Suprapubic skin (tissue), 4 donors: ENCODE measurements around the gene PGP. TPM values are rescaled to one million over a fixed set of nuclear protein-coding genes. Genes with fewer than 3 reads are reported as not detected.

ENCODE experiments used
- DNase-seq, 2 donors: peaks; one replicate each; pipeline ENCODE4 v3.0.0-alpha.2; 2019; ENCODE audit warnings: low spot score in 2 of 2
- H3K27ac ChIP-seq: fragments of 200-600 bp; sonication (generic); one replicate; pipeline ENCODE4 v1.5.1; 2019
- H3K27me3 ChIP-seq: fragments of 200-600 bp; sonication (generic); one replicate; pipeline ENCODE4 v1.5.1; 2019
- H3K36me3 ChIP-seq: fragments of 200-600 bp; sonication (generic); one replicate; pipeline ENCODE4 v1.5.1; 2019
- H3K4me1 ChIP-seq: fragments of 200-600 bp; sonication (generic); one replicate; pipeline ENCODE4 v1.5.1; 2019
- H3K4me3 ChIP-seq: fragments of 200-600 bp; sonication (generic); one replicate; pipeline ENCODE4 v1.5.1; 2019; ENCODE audit warnings: mild to moderate bottlenecking
- H3K9me3 ChIP-seq: fragments of 200-600 bp; sonication (generic); one replicate; pipeline ENCODE4 v1.5.1; 2019
- CTCF ChIP-seq, 2 donors: fragments of 200-600 bp in 1 of 2; fragments of 450-650 bp in 1 of 2; sonication (generic) in 1 of 2; IDR thresholded peaks; one replicate each; pipeline ENCODE4 v1.5.1; 2016 to 2019; ENCODE audit warnings: antibody characterized with exemption in 2 of 2, mild to moderate bottlenecking in 1 of 2, moderate library complexity in 1 of 2
- EP300 ChIP-seq: sonication (generic); formaldehyde crosslinking; IDR thresholded peaks from one replicate; pipeline ENCODE4 v1.6.1; 2017; ENCODE audit warnings: antibody characterized with exemption
- POLR2A ChIP-seq, 2 donors: fragments of 450-650 bp; IDR thresholded peaks; one replicate each; pipeline ENCODE4 v1.6.1; 2017; ENCODE audit warnings: antibody characterized with exemption in 2 of 2, mild to moderate bottlenecking in 2 of 2, moderate library complexity in 2 of 2
- POLR2AphosphoS5 ChIP-seq, 3 donors: sonication (generic); formaldehyde crosslinking; IDR thresholded peaks; one replicate each; pipeline ENCODE4 v1.6.1; 2017; ENCODE audit warnings: antibody characterized with exemption in 3 of 3
- WGBS: methylation state at CpG from one replicate; pipeline ENCODE4 v1.1.5; 2018; 5-methylcytosine and 5-hydroxymethylcytosine counted together
- total RNA-seq, 4 donors: library from RNA; depleted of rRNA; stranded (reverse); fragments of >200 nt; gene quantifications; one replicate each; pipeline ENCODE4 v1.1.0, GENCODE V29; 2016

PGP gene
- total RNA-seq, 4 donors from 2014 or later = 6.8 to 9.5 (median 7.6) TPM

GRCh38 chr16:2194852-2195321, 19.8 kb downstream of the PGP start:
- Histone ChIP-seq H3K36me3 (no peaks in the 10 kb centered on the region), H3K9me3 (no peaks in the 10 kb centered on the region), H3K4me1 (peaks cover 38% of the 10 kb centered on the region), H3K4me3 (no peak overlapping the region), H3K27ac (no peak overlapping the region), H3K27me3 (peaks cover 38% of the 10 kb centered on the region)
- WGBS = 13% methylated on average over 4 of the region's 10 CpGs
- no peak for TF ChIP-seq EP300
- peak in 1 of 2 donors; percentile 34 for TF ChIP-seq CTCF (IDR thresholded peaks at IDR 0.05)
- no peak for DNase-seq

GRCh38 chr16:2194166-2194834, 20.3 kb downstream of the PGP start:
- TF ChIP-seq POLR2AphosphoS5 (IDR thresholded peaks at IDR 0.05) (no peak), CTCF (IDR thresholded peaks at IDR 0.05) (no peak), POLR2A (IDR thresholded peaks at IDR 0.05) (no peak), EP300 (no peak)
- Histone ChIP-seq H3K36me3 (no peaks in the 10 kb centered on the region), H3K27me3 (peaks cover 38% of the 10 kb centered on the region), H3K4me1 (peaks cover 41% of the 10 kb centered on the region), H3K9me3 (no peaks in the 10 kb centered on the region), H3K27ac (no peak overlapping the region), H3K4me3 (no peak overlapping the region)
- no peak for DNase-seq
- 46% methylated on average over 8 of the region's 16 CpGs for WGBS

GRCh38 chr16:2191446-2191706, 23.3 kb downstream of the PGP start:
- Histone ChIP-seq H3K4me1 (peaks cover 37% of the 10 kb centered on the region), H3K4me3 (no peak overlapping the region), H3K9me3 (no peaks in the 10 kb centered on the region), H3K27ac (no peak overlapping the region), H3K27me3 (peaks cover 26% of the 10 kb centered on the region), H3K36me3 (no peaks in the 10 kb centered on the region)
- WGBS = 77% methylated on average over 11 of the region's 11 CpGs
- TF ChIP-seq EP300 (no peak), POLR2AphosphoS5 (IDR thresholded peaks at IDR 0.05) (no peak)
- no peak for DNase-seq

GRCh38 chr16:2190659-2191445, 23.8 kb downstream of the PGP start:
- WGBS = 69% methylated on average over 11 of the region's 25 CpGs

GRCh38 chr16:2190002-2190658, 24.5 kb downstream of the PGP start:
- no peak overlapping the region for H3K4me3 ChIP-seq
- 65% methylated on average over 23 of the region's 24 CpGs for WGBS
- TF ChIP-seq POLR2A (IDR thresholded peaks at IDR 0.05) (no peak), EP300 (no peak), CTCF (IDR thresholded peaks at IDR 0.05) (no peak), POLR2AphosphoS5 (IDR thresholded peaks at IDR 0.05) (no peak)
- no peak for DNase-seq
- H3K36me3 ChIP-seq = no peaks in the 10 kb centered on the region
- peaks cover 15% of the 10 kb centered on the region for H3K27me3 ChIP-seq
- no peaks in the 10 kb centered on the region for H3K9me3 ChIP-seq
- H3K27ac ChIP-seq = no peak overlapping the region
- H3K4me1 ChIP-seq = peaks cover 25% of the 10 kb centered on the region

More at GRCh38 chr16:2190659-2191445, 23.8 kb downstream of the PGP start:
- Histone ChIP-seq H3K4me1 (peaks cover 33% of the 10 kb centered on the region), H3K36me3 (no peaks in the 10 kb centered on the region), H3K4me3 (no peak overlapping the region), H3K27ac (no peak overlapping the region), H3K9me3 (no peaks in the 10 kb centered on the region), H3K27me3 (peaks cover 22% of the 10 kb centered on the region)
- DNase-seq = no peak
- TF ChIP-seq POLR2AphosphoS5 (IDR thresholded peaks at IDR 0.05) = no peak
- TF ChIP-seq CTCF (IDR thresholded peaks at IDR 0.05) = no peak
- no peak for TF ChIP-seq EP300
- TF ChIP-seq POLR2A (IDR thresholded peaks at IDR 0.05) = no peak
